A549 (cell line): ENCODE data around the gene TMEM213. TPM values are rescaled to one million over a fixed set of nuclear protein-coding genes. Genes with fewer than 3 reads are reported as not detected.

Experiments used
- ATAC-seq, 2 experiments: fragments of 200-7000 bp in 1 of 2; fragments of >200 bp in 1 of 2; cut with Nextera tagmentation in 1 of 2; cut with Tn5 transposase in 1 of 2; 3 replicates each; pipeline versions ENCODE4 v1.8.0 to v1.9.1; 2018 to 2020; ENCODE audit warnings: mild to moderate bottlenecking in 1 of 2, moderate library complexity in 1 of 2
- CTCF ChIA-PET: fragments of 300-600 bp; sonication (Branson Sonifier 250); formaldehyde crosslinking; extraction: SDS; loops from one replicate; lab custom pipeline; 2021; ENCODE audit warnings: antibody characterized with exemption, inconsistent platforms; lab: Yijun Ruan, JAX
- POLR2A ChIA-PET: fragments of 350-600 bp; formaldehyde crosslinking; extraction: SDS; loops from one replicate; lab custom pipeline; 2021; ENCODE audit warnings: antibody characterized with exemption, inconsistent platforms; lab: Yijun Ruan, JAX
- DNase-seq, 2 experiments: peaks; one replicate each; pipeline versions ENCODE4 v3.0.0 to v3.0.0-alpha.2; 2011 to 2016; ENCODE audit warnings: low read depth in 1 of 2, low spot score in 1 of 2
- FAIRE-seq: peaks from 2 replicates; lab custom pipeline; 2011; peaks lifted over from hg19 to GRCh38; lab: Jason Lieb, UNC
- H3K27ac ChIP-seq, 2 experiments: fragments of >200 bp; sonication (Bioruptor Twin); formaldehyde crosslinking; 3 replicates each; pipeline ENCODE4 v1.5.1; 2016 to 2017
- H3K4me1 ChIP-seq: fragments of >200 bp; sonication (Bioruptor Twin); formaldehyde crosslinking; 3 replicates; pipeline ENCODE4 v1.6.1; 2016
- H3K4me2 ChIP-seq: fragments of >200 bp; sonication (Bioruptor Twin); formaldehyde crosslinking; 3 replicates; pipeline ENCODE4 v1.6.1; 2016
- H3K4me3 ChIP-seq: fragments of >200 bp; sonication (Bioruptor Twin); formaldehyde crosslinking; 3 replicates; pipeline ENCODE4 v1.5.1; 2016
- H3K9me3 ChIP-seq: fragments of >200 bp; sonication (Bioruptor Twin); formaldehyde crosslinking; 3 replicates; pipeline ENCODE4 v1.6.1; 2016
- CBX8 ChIP-seq: fragments of 200-600 bp; sonication (generic); IDR thresholded peaks from 2 replicates; pipeline ENCODE4 v1.6.1; 2016
- CHD4 ChIP-seq: fragments of 200-600 bp; sonication (generic); IDR thresholded peaks from 2 replicates; pipeline ENCODE4 v1.6.1; 2016; ENCODE audit warnings: antibody characterized with exemption, mild to moderate bottlenecking, borderline replicate concordance
- CTCF ChIP-seq: fragments of >200 bp; sonication (Bioruptor Twin); formaldehyde crosslinking; IDR thresholded peaks from 3 replicates; pipeline ENCODE4 v1.5.1; 2016
- FOSL2 ChIP-seq, 2 experiments: fragments of 450-650 bp in 1 of 2; fragments of >200 bp in 1 of 2; sonication (Bioruptor Twin) in 1 of 2; formaldehyde crosslinking; IDR thresholded peaks; 2 replicates each; pipeline versions ENCODE4 v1.5.0 to v1.6.1; 2016 to 2020; ENCODE audit warnings: mild to moderate bottlenecking in 1 of 2, moderate library complexity in 1 of 2
- HOXB5 ChIP-seq: fragments of 250-450 bp; sonication (Bioruptor Pico); IDR thresholded peaks from 2 replicates; pipeline ENCODE4 v1.5.0; 2020; ENCODE audit warnings: mild to moderate bottlenecking, moderate library complexity
- JUN ChIP-seq, 2 experiments: fragments of >200 bp; sonication (Bioruptor Twin); formaldehyde crosslinking; IDR thresholded peaks; 2 replicates in 1 of 2; 3 replicates in 1 of 2; pipeline ENCODE4 v1.6.1; 2016 to 2017
- KDM5A ChIP-seq: fragments of 200-600 bp; sonication (generic); IDR thresholded peaks from 2 replicates; pipeline ENCODE4 v1.6.1; 2016; ENCODE audit warnings: antibody characterized with exemption, mild to moderate bottlenecking
- MAFK ChIP-seq: fragments of 450-650 bp; IDR thresholded peaks from 2 replicates; pipeline ENCODE4 v1.6.1; 2014; ENCODE audit not compliant: partially characterized antibody
- PBX3 ChIP-seq: IDR thresholded peaks from 2 replicates; pipeline ENCODE4 v1.6.1; 2012
- RAD21 ChIP-seq, 2 experiments: fragments of >200 bp in 1 of 2; sonication (Bioruptor Twin) in 1 of 2; formaldehyde crosslinking in 1 of 2; IDR thresholded peaks in 1 of 2; conservative IDR thresholded peaks in 1 of 2; 2 replicates in 1 of 2; 3 replicates in 1 of 2; pipeline ENCODE4 v1.6.1; 2012 to 2018; ENCODE audit warnings: inconsistent platforms in 1 of 2
- REST ChIP-seq: fragments of 200-600 bp; sonication (generic); IDR thresholded peaks from 2 replicates; pipeline ENCODE4 v1.6.1; 2016; ENCODE audit warnings: antibody characterized with exemption, mild to moderate bottlenecking, moderate library complexity
- RNF2 ChIP-seq: fragments of 200-600 bp; sonication (generic); IDR thresholded peaks from 2 replicates; pipeline ENCODE4 v1.6.1; 2016; ENCODE audit warnings: low read depth, mild to moderate bottlenecking, antibody characterized with exemption, moderate library complexity, borderline replicate concordance
- SMC3 ChIP-seq: fragments of >200 bp; sonication (Bioruptor Twin); formaldehyde crosslinking; IDR thresholded peaks from 3 replicates; pipeline ENCODE4 v1.6.1; 2018; ENCODE audit warnings: inconsistent platforms
- SREBF2 ChIP-seq: fragments of 450-650 bp; IDR thresholded peaks from 2 replicates; pipeline ENCODE4 v1.6.1; 2014; ENCODE audit warnings: mild to moderate bottlenecking, moderate library complexity
- TFCP2L1 ChIP-seq: fragments of 250-450 bp; sonication (Bioruptor Pico); IDR thresholded peaks from 2 replicates; pipeline ENCODE4 v1.5.0; 2021; ENCODE audit warnings: mild to moderate bottlenecking
- ZFP36 ChIP-seq: fragments of 450-650 bp; IDR thresholded peaks from 2 replicates; pipeline ENCODE4 v1.6.1; 2014; ENCODE audit warnings: borderline replicate concordance; ENCODE audit not compliant: partially characterized antibody
- ZSCAN20 ChIP-seq: fragments of 250-450 bp; sonication (Bioruptor Pico); IDR thresholded peaks from 2 replicates; pipeline ENCODE4 v1.8.0; 2022; ENCODE audit warnings: mild to moderate bottlenecking, moderate library complexity
- WGBS: methylation state at CpG from one replicate; pipeline ENCODE4 v1.1.6; 2017; ENCODE audit errors: missing lambda C conversion rate; 5-methylcytosine and 5-hydroxymethylcytosine counted together
- polyA plus RNA-seq, 4 experiments: library from polyadenylated mRNA; depleted of rRNA in 3 of 4; stranded (reverse); fragments of >200 nt; fragmentation: RNase III in 1 of 4; extraction: RNeasy Plus Mini Kit Qiagen cat#74134 plus additional on column Dnase treatment in 1 of 4; gene quantifications; 2 replicates in 3 of 4; 3 replicates in 1 of 4; pipeline ENCODE4 v1.2.3, GENCODE V29; 2011 to 2017

TMEM213 gene
- polyA plus RNA-seq, 2 of the 4 experiments (the other 2 are of a cell fraction), result not detected

- no peak for FAIRE-seq
- Histone ChIP-seq H3K4me2 (no peak overlapping the region), H3K4me1 (0 out of 3 replicates have a peak, but pooled peaks cover 7% of the 10 kb centered on the region), H3K9me3 (no peaks in the 10 kb centered on the region), H3K4me3 (no peak overlapping the region), H3K27ac (no peak overlapping the region)
- TF ChIP-seq CTCF (no peak), FOSL2 (IDR thresholded peaks at IDR 0.05) (no peak), FOSL2 (CRISPR knock-in tag; IDR thresholded peaks at IDR 0.05) (no peak), ZSCAN20 (CRISPR knock-in tag) (no peak), TFCP2L1 (no peak), HOXB5 (CRISPR knock-in tag) (no peak), KDM5A (no peak), CHD4 (no peak), PBX3 (no peak), SMC3 (no peak), RNF2 (no peak)
- ChIA-PET POLR2A (no interaction called here), CTCF (interaction anchor here (1.0 to 1.6 kb wide), 2 partner anchors 9 to 17 kb away, joined by 3 to 4 read pairs; no protein-coding TSS in a partner anchor)
- DNase-seq, result no peak
- 34% methylated on average over 5 of the region's 5 CpGs for WGBS
- ATAC-seq, result 0 out of 6 replicates have a peak, but pooled peaks of 1 of the 2 experiments have one; percentile 26
Observed at GRCh38 chr7:138798836-138799235, 1.0 kb downstream of the TMEM213 start.

- POLR2A ChIA-PET, result no interaction called here
Observed at GRCh38 chr7:138799336-138800000, 1.7 kb downstream of the TMEM213 start.

More at GRCh38 chr7:138799336-138800000, 1.7 kb downstream of the TMEM213 start:
- no peak for ATAC-seq
- no peak for DNase-seq
- WGBS, result 40% methylated on average over 7 of the region's 7 CpGs
- CTCF ChIA-PET, result interaction anchor here (1.0 to 1.6 kb wide), 2 partner anchors 9 to 16 kb away, joined by 3 to 4 read pairs; no protein-coding TSS in a partner anchor
- Histone ChIP-seq H3K27ac (no peak overlapping the region), H3K4me3 (no peak overlapping the region), H3K4me2 (no peak overlapping the region), H3K9me3 (no peaks in the 10 kb centered on the region), H3K4me1 (0 out of 3 replicates have a peak, but pooled peaks cover 7% of the 10 kb centered on the region)
- TF ChIP-seq SREBF2 (no peak), JUN (IDR thresholded peaks at IDR 0.05) (no peak), ZFP36 (no peak), RNF2 (no peak), MAFK (peak; percentile 61), RAD21 (conservative IDR thresholded peaks at IDR 0.05 in 1 of 2, IDR thresholded peaks at IDR 0.05 in 1 of 2) (no peak), CBX8 (no peak), REST (no peak)
- no peak for FAIRE-seq
